Ovary (tissue), 9 donors: Measurements from ENCODE around the gene IKZF1. TPM values are rescaled to one million over a fixed set of nuclear protein-coding genes. Genes with fewer than 3 reads are reported as not detected.

Experiments
- DNase-seq, 5 donors: peaks; one replicate each; pipeline ENCODE4 v3.0.0-alpha.2; 2019 to 2020
- H3K27ac ChIP-seq, 2 donors: fragments of 200-600 bp; one replicate each; pipeline versions ENCODE4 v1.5.1 to v1.8.0; 2019 to 2022
- H3K27me3 ChIP-seq: fragments of 200-600 bp; one replicate; pipeline ENCODE4 v1.8.0; 2022
- H3K36me3 ChIP-seq: fragments of 200-600 bp; sonication (generic); one replicate; pipeline ENCODE4 v1.5.1; 2019
- H3K4me1 ChIP-seq: one replicate; pipeline ENCODE4 v1.8.1; 2013; ENCODE audit warnings: mild to moderate bottlenecking, moderate library complexity; ENCODE audit not compliant: insufficient read depth
- H3K4me3 ChIP-seq: fragments of 200-600 bp; sonication (generic); one replicate; pipeline ENCODE4 v1.5.1; 2017
- H3K9me3 ChIP-seq, 2 donors: fragments of 200-600 bp in 1 of 2; sonication (generic) in 1 of 2; one replicate each; pipeline versions ENCODE4 v1.5.1 to v1.8.1; 2013 to 2019; ENCODE audit warnings: mild to moderate bottlenecking in 1 of 2, moderate library complexity in 1 of 2
- CTCF ChIP-seq, 3 donors: fragments of 450-650 bp in 2 of 3; fragments of 200-600 bp in 1 of 3; IDR thresholded peaks; one replicate each; pipeline versions ENCODE4 v1.5.1 to v1.8.0; 2016 to 2022; ENCODE audit warnings: antibody characterized with exemption in 3 of 3, mild to moderate bottlenecking in 1 of 3
- EP300 ChIP-seq: sonication (generic); formaldehyde crosslinking; IDR thresholded peaks from one replicate; pipeline ENCODE4 v1.6.1; 2017; ENCODE audit warnings: antibody characterized with exemption
- POLR2A ChIP-seq: fragments of 450-650 bp; IDR thresholded peaks from one replicate; pipeline ENCODE4 v1.6.1; 2017; ENCODE audit warnings: antibody characterized with exemption, mild to moderate bottlenecking, moderate library complexity
- WGBS, 3 donors: extraction: QIAGEN DNeasy Blood & Tissue Kit in 1 of 3; methylation state at CpG; one replicate each; pipeline versions ENCODE4 v1.1.5 to v1.1.7; 2013 to 2017; 5-methylcytosine and 5-hydroxymethylcytosine counted together
- intact Hi-C, 4 donors: fragments of 100-400 bp; cut with DNase I; formaldehyde crosslinking; loops; one replicate each; pipeline versions ENCODE4 v1.11.0 to v1.15.1; 2022 to 2023
- polyA plus RNA-seq, 2 donors: library from polyadenylated mRNA; stranded (reverse); fragments of 200-250 nt in 1 of 2; fragments of 350-450 nt in 1 of 2; fragmentation: Illumina TruSeq in 1 of 2; extraction: RNeasy Lipid Tissue Mini Kit (QIAGEN cat#74804) in 1 of 2; gene quantifications; one replicate each; pipeline ENCODE4 v1.2.3, GENCODE V29; 2013 to 2014
- total RNA-seq, 7 donors: library from RNA; depleted of rRNA in 2 of 7; stranded (reverse); fragments of >200 nt in 2 of 7; fragmentation: NEBNext Ultra II Directional in 3 of 7; extraction: Animal tissue kit (Norgen Biotek cat#: 25700) in 3 of 7; gene quantifications; one replicate each; pipeline versions ENCODE4 v1.1.0 to v1.2.4, GENCODE V29; 2016 to 2023
- donor health status: DM: no; HTN: no; CAD: no; lungs with moderate emphysema.
- donor health status: DM: no; HTN: no; CAD: no.
- donor health status: Bipolar disorder and iron deficiency.
- donor health status: DM: yes; HTN: yes; CAD: no.
- donor health status: DM: no; HTN: no; CAD: no.
- donor health status: DM: yes; HTN: yes; CAD: no.

Gene IKZF1
- total and polyA plus RNA-seq, 9 donors = 0.59 to 7.5 (median 3.3) TPM

DNA sequence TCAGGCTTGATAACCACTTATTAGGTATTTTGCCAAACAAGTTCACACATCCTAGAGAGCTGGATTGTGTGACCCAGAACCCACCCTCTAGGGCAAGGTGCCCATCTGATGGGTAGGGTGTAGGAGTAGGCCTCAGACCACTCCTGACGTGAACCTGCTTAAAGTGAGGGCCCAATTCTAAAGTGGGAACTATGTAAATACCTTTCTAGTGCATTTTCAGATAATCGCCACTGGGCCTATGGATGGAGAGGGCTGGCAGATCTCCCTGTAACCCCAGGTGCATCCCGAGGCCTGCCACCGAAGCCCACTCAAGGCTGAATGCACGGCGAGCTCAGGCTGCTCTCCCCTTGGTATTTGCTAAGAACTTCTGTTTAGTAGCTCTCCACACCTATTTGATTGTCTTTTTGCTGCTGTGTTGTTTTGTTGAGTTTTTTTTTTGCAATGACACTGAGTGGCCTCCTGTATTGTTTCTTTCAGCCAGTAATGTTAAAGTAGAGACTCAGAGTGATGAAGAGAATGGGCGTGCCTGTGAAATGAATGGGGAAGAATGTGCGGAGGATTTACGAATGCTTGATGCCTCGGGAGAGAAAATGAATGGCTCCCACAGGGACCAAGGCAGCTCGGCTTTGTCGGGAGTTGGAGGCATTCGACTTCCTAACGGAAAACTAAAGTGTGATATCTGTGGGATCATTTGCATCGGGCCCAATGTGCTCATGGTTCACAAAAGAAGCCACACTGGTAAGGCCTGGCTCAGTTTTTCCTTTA is 71.7 kb downstream of the IKZF1 start:
- Histone ChIP-seq H3K27ac (no peak overlapping the region), H3K36me3 (no peaks in the 10 kb centered on the region), H3K4me3 (no peak overlapping the region), H3K4me1 (no peaks in the 10 kb centered on the region), H3K27me3 (no peaks in the 10 kb centered on the region), H3K9me3 (no peaks in the 10 kb centered on the region)
- no peak for DNase-seq
- TF ChIP-seq POLR2A (no peak), EP300 (no peak), CTCF (IDR thresholded peaks at IDR 0.05) (no peak)
- WGBS, 3 donors = 74 to 86% (median 78%) methylated on average over 15 of the region's 15 CpGs
- intact Hi-C loops = no loop called here

GRCh38 chr7:50377356-50377755 is 72.8 kb downstream of the IKZF1 start:
- H3K4me1 ChIP-seq = no peaks in the 10 kb centered on the region
- H3K4me3 ChIP-seq = no peak overlapping the region
- WGBS, 3 donors = 88 to 91% (median 91%) methylated on average over 9 of the region's 9 CpGs
- no peak for TF ChIP-seq CTCF (IDR thresholded peaks at IDR 0.05)
- TF ChIP-seq POLR2A = no peak
- TF ChIP-seq EP300 = no peak
- DNase-seq = no peak
- intact Hi-C loops = no loop called here
- no peaks in the 10 kb centered on the region for H3K9me3 ChIP-seq
- H3K27ac ChIP-seq = no peak overlapping the region
- no peaks in the 10 kb centered on the region for H3K27me3 ChIP-seq
- H3K36me3 ChIP-seq = no peaks in the 10 kb centered on the region

DNA sequence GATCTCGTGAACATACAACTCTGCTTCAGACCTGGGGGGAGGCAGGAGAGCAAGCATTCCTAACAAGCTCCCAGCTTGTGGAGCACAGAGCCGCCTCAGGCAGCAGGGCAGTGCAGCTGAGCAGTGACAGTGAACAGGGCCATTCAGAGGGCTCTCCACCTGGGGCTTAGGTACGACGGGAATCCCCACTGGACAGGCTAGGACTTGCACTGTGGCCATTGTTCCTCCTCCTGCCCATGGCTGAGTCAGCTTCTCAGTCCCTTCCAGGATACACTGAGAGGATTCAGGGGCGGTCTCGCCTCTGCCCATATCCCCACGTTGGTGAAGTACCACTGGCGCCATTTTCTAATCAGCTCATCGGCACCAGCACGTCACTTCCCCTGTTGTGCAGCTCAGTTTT is 74.6 kb downstream of the IKZF1 start:
- intact Hi-C loops = no loop called here
- DNase-seq = no peak

GRCh38 chr7:50379539-50379938 is 75.0 kb downstream of the IKZF1 start:
- H3K4me1 ChIP-seq = no peaks in the 10 kb centered on the region
- no peak for TF ChIP-seq POLR2A
- no peak for TF ChIP-seq CTCF (IDR thresholded peaks at IDR 0.05)
- no peak for TF ChIP-seq EP300
- 71 to 80% (median 76%) methylated on average over 1 of the region's 1 CpG for WGBS, 3 donors
- H3K27ac ChIP-seq = no peak overlapping the region
- H3K36me3 ChIP-seq = no peaks in the 10 kb centered on the region
- H3K27me3 ChIP-seq = no peaks in the 10 kb centered on the region
- H3K4me3 ChIP-seq = no peak overlapping the region
- no peak for DNase-seq
- intact Hi-C loops = no loop called here
- H3K9me3 ChIP-seq = no peaks in the 10 kb centered on the region

More for the DNA sequence above, 74.6 kb downstream of the IKZF1 start:
- H3K36me3 ChIP-seq = no peaks in the 10 kb centered on the region
- H3K4me3 ChIP-seq = no peak overlapping the region
- 38 to 43% (median 41%) methylated on average over 10 of the region's 10 CpGs for WGBS, 3 donors
- TF ChIP-seq POLR2A (no peak), CTCF (IDR thresholded peaks at IDR 0.05) (no peak), EP300 (no peak)
- no peaks in the 10 kb centered on the region for H3K9me3 ChIP-seq
- no peaks in the 10 kb centered on the region for H3K27me3 ChIP-seq
- no peak overlapping the region for H3K27ac ChIP-seq
- no peaks in the 10 kb centered on the region for H3K4me1 ChIP-seq
